Measurements from ENCODE around the gene PILRA.

GRCh38 chr7:100397315-100398081, 24.2 kb downstream of the PILRA start:
- TF ChIP-seq CTCF (optimal IDR thresholded peaks at IDR 0.05 in 1 of 3, IDR thresholded peaks at IDR 0.05 in 1 of 3, conservative IDR thresholded peaks at IDR 0.05 in 1 of 3; ENCODE audit: extremely low read depth in 1 of 3, insufficient read depth in 2 of 3, low read length in 3 of 3) (no peak), EZH2 (IDR thresholded peaks at IDR 0.05; ENCODE audit: low read length) (no peak)

Measured in keratinocyte (primary cell).